GM12865 (cell line): ENCODE measurements around the gene LCLAT1.

Experiments
- DNase-seq: peaks from one replicate; pipeline ENCODE4 v3.0.0; 2010; ENCODE audit warnings: low read depth
- H3K4me3 ChIP-seq: 2 replicates; pipeline ENCODE4 v1.5.1; 2011; ENCODE audit warnings: mild to moderate bottlenecking, low read depth, low read length, control low read depth
- TF ChIP-seq, protein P1 (sequence below): IDR thresholded peaks from 2 replicates; pipeline ENCODE4 v1.5.1; 2011; ENCODE audit warnings: low read length, control low read depth, low read depth, inconsistent platforms; ENCODE audit not compliant: insufficient read depth; ENCODE audit errors: missing control alignments

The LCLAT1 gene

DNA sequence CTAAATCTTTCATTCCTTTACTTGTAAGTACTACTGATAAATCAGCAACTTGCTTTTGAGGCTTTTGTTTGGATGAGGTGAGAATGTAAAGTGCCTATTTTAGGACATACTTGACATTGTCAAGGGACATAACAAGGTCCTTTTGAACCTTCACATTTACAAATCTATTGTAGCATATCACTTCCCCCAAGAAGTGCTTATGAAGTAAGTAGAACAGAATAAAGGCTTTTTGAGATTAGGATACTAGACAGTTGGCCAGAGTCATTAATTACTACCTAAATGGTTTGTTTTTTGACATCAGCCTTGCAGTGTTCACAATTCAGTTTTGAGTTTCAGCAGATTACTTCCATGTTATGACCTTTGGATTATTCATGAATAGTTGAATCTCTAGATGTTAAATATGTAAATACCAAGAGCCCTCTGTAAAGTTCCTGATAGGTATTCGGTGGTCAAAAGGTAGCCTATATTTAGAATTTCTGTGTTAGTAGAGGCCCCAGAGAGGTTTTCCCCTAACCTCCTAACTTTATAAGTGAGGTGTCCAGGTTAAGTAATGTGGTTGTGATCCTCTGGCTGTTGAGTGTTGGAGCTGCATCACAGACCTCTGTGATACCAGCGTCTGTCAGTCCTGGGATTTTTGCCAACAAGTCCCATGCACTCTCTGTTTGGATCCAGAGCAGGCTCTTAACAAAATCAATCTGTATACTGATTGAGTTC is 67.2 kb downstream of the LCLAT1 start:
- TF ChIP-seq, protein P1, sequence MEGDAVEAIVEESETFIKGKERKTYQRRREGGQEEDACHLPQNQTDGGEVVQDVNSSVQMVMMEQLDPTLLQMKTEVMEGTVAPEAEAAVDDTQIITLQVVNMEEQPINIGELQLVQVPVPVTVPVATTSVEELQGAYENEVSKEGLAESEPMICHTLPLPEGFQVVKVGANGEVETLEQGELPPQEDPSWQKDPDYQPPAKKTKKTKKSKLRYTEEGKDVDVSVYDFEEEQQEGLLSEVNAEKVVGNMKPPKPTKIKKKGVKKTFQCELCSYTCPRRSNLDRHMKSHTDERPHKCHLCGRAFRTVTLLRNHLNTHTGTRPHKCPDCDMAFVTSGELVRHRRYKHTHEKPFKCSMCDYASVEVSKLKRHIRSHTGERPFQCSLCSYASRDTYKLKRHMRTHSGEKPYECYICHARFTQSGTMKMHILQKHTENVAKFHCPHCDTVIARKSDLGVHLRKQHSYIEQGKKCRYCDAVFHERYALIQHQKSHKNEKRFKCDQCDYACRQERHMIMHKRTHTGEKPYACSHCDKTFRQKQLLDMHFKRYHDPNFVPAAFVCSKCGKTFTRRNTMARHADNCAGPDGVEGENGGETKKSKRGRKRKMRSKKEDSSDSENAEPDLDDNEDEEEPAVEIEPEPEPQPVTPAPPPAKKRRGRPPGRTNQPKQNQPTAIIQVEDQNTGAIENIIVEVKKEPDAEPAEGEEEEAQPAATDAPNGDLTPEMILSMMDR: no peak
- no peak overlapping the region for H3K4me3 ChIP-seq
- peak; percentile 46 for DNase-seq

DNA sequence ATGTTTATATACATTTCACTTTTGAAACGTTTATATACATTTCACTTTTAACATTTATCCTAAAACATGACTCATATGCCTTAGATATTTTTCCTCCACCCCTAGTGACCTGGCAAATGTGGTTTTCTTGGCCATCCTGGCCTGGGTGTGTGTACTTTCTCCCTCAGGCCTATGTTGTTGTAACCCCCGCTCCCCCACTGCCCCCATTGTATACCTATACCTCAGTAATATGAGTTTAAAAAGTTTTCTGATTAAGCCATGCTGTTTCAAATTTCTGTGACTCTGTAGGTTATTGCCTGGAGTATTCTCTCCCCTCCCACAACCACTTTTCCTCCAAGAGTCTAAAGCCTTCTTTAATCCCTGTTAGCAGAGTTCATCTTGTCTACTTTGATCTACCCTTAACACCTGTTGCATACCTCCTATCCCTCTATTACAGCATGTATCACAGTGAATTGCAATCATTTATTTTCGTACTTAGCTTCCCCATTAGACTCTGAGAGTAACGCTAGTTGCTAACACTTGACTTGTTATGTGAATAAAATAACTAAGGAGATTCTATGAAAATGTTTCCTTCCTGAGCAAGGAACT is 67.9 kb downstream of the LCLAT1 start:
- TF ChIP-seq, protein P1: no peak
- H3K4me3 ChIP-seq: no peak overlapping the region
- no peak for DNase-seq

DNA sequence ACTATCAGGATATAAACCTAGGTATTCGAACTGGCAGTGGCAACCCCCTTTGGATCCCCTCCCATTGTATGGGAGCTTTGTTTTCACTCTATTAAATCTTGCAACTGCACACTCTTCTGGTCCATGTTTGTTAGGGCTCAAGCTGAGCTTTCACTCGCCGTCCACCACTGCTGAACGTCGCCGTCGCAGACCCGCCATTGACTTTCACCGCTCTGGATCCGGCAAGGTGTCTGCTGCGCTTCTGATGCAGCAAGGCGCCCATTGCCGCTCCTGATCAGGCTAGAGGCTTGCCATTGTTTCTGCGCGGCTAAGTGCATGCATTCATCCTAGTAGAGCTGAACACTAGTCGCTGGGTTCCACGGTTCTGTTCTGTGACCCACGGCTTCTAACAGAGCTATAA is 69.1 kb downstream of the LCLAT1 start:
- H3K4me3 ChIP-seq: no peak overlapping the region
- DNase-seq: no peak
- TF ChIP-seq, protein P1: no peak

DNA sequence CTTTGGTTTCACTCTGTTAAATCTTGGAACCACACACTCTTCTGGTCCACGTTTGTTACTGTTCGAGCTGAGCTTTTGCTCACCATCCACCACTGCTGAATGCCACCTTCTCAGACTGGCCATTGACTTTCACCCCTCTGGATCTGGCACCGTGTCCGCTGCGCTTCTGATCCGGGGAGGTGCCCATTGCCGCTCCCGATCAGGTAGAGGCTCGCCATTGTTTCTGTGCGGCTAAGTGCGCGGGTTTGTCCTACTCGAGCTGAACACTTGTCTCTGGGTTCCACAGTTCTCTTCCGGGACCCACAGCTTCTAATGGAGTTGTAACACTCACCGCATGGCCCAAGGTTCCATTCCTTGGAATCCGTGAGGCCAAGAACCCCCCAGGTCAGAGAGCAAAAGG is 72.8 kb downstream of the LCLAT1 start:
- DNase-seq: no peak

DNA sequence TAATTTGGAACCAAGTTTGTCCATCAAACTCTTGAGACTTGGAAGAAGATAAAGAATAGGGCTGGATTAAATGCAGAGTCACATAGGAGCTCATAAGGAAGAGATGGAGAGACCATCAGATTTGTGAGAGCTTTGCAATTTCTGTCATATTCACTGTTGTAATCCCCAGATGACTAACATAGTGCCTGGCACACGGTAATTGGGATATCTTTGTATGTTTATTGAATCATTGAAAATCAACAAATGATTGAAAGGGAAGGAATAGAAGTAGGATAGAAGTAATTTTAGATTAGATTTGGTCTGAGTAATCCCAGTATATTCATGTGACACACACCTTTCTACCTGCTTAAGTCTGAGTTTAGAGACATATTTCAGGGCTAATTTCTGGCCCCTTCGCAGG is 75.4 kb downstream of the LCLAT1 start:
- no peak overlapping the region for H3K4me3 ChIP-seq
- TF ChIP-seq, protein P1: no peak
- DNase-seq: no peak

More for the DNA sequence above, 72.8 kb downstream of the LCLAT1 start:
- H3K4me3 ChIP-seq: no peak overlapping the region
- TF ChIP-seq, protein P1: no peak

DNA sequence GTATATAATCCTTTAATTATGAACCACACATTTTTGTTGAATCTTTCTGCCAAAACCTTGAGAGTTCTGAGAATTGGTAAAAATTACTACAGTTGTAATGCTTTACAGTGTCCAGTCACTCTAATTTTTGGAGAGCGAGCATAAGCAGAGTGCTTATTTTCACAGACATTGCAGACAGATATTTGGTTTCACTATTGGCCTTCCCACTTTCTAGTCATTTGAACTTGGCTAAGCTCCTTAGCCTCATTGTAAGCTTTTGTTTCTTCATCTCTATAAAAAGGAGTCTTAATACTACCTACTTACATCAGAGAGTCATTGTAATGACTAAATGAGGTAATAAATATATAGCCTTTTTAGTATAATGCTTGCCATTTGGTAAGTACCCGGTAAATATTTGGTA is 80.4 kb downstream of the LCLAT1 start:
- DNase-seq: no peak
- no peak overlapping the region for H3K4me3 ChIP-seq
- TF ChIP-seq, protein P1: no peak
